OCI-LY1 (cell line): ENCODE measurements around the gene B4GALT5.
"Not testable (repeated sequence)": the region's sequence is repeated elsewhere in the genome, so short reads cannot be mapped to it uniquely, and the experiment has no call there.

Source experiments
- H2AFZ ChIP-seq: fragments of 200-600 bp; sonication (generic), shearing (Covaris generic); 2 replicates; pipeline ENCODE4 v1.6.0; 2014; ENCODE audit warnings: antibody characterized with exemption, mild to moderate bottlenecking, low read length
- H3F3A ChIP-seq: fragments of 200-600 bp; sonication (generic), shearing (Covaris generic); 2 replicates; pipeline ENCODE4 v1.6.0; 2014; ENCODE audit warnings: mild to moderate bottlenecking, antibody characterized with exemption, low read length, moderate library complexity; ENCODE audit not compliant: insufficient read depth
- H3K27ac ChIP-seq: fragments of 200-600 bp; sonication (generic); 2 replicates; pipeline ENCODE4 v1.5.1; 2014; ENCODE audit warnings: low read length, mixed run types, mild to moderate bottlenecking, low read depth; ENCODE audit not compliant: poor library complexity, severe bottlenecking
- H3K27me3 ChIP-seq: fragments of 200-600 bp; sonication (generic); 2 replicates; pipeline ENCODE4 v1.6.0; 2014; ENCODE audit warnings: antibody characterized with exemption, mild to moderate bottlenecking, low read length, moderate library complexity; ENCODE audit not compliant: insufficient read depth
- H3K36me3 ChIP-seq: fragments of 200-600 bp; sonication (generic); 2 replicates; pipeline ENCODE4 v1.6.1; 2014; ENCODE audit warnings: mild to moderate bottlenecking, antibody characterized with exemption, low read length, moderate library complexity, mixed read lengths; ENCODE audit not compliant: insufficient read depth
- H3K4me1 ChIP-seq: fragments of 200-600 bp; sonication (generic); 2 replicates; pipeline ENCODE4 v1.5.1; 2014; ENCODE audit warnings: mild to moderate bottlenecking, low read length, moderate library complexity; ENCODE audit not compliant: insufficient read depth, severe bottlenecking
- H3K4me2 ChIP-seq: fragments of 200-600 bp; sonication (generic), shearing (Covaris generic); 2 replicates; pipeline ENCODE4 v1.6.1; 2014; ENCODE audit warnings: low read length
- H3K4me3 ChIP-seq: fragments of 200-600 bp; sonication (generic); 2 replicates; pipeline ENCODE4 v1.5.1; 2014; ENCODE audit warnings: low read length, low read depth, mild to moderate bottlenecking, mixed read lengths; ENCODE audit not compliant: poor library complexity, severe bottlenecking
- H3K79me2 ChIP-seq: fragments of 200-600 bp; shearing (Covaris generic); 2 replicates; pipeline ENCODE4 v1.6.1; 2016; ENCODE audit warnings: mixed run types, low read length, mixed read lengths; ENCODE audit not compliant: insufficient read depth
- H3K9ac ChIP-seq: fragments of 200-600 bp; sonication (generic), shearing (Covaris generic); 2 replicates; pipeline ENCODE4 v1.6.1; 2014; ENCODE audit warnings: mild to moderate bottlenecking, low read length, mixed read lengths
- H3K9me2 ChIP-seq: fragments of 200-600 bp; sonication (generic), shearing (Covaris generic); 2 replicates; pipeline ENCODE4 v1.6.1; 2014; ENCODE audit warnings: low read depth, mild to moderate bottlenecking, low read length, mixed read lengths
- H3K9me3 ChIP-seq: fragments of 200-600 bp; shearing (Covaris generic); 2 replicates; pipeline ENCODE4 v1.6.1; 2014; ENCODE audit warnings: low read length, mixed read lengths
- H4K20me1 ChIP-seq: fragments of 200-600 bp; sonication (generic), shearing (Covaris generic); 2 replicates; pipeline ENCODE4 v1.6.0; 2016; ENCODE audit warnings: mild to moderate bottlenecking, low read length; ENCODE audit not compliant: insufficient read depth
- EZH2 ChIP-seq: fragments of 200-600 bp; sonication (generic), shearing (Covaris generic); IDR thresholded peaks from 2 replicates; pipeline ENCODE4 v1.8.0; 2017; ENCODE audit warnings: borderline replicate concordance, mixed run types, mild to moderate bottlenecking, antibody characterized with exemption, low read length, moderate library complexity, mixed read lengths
- TF ChIP-seq, protein P1 (sequence below): fragments of 200-600 bp; sonication (generic), shearing (Covaris generic); IDR thresholded peaks from 2 replicates; pipeline ENCODE4 v1.5.1; 2017; ENCODE audit warnings: mild to moderate bottlenecking, antibody characterized with exemption, low read length, moderate library complexity, mixed read lengths

B4GALT5 gene

DNA sequence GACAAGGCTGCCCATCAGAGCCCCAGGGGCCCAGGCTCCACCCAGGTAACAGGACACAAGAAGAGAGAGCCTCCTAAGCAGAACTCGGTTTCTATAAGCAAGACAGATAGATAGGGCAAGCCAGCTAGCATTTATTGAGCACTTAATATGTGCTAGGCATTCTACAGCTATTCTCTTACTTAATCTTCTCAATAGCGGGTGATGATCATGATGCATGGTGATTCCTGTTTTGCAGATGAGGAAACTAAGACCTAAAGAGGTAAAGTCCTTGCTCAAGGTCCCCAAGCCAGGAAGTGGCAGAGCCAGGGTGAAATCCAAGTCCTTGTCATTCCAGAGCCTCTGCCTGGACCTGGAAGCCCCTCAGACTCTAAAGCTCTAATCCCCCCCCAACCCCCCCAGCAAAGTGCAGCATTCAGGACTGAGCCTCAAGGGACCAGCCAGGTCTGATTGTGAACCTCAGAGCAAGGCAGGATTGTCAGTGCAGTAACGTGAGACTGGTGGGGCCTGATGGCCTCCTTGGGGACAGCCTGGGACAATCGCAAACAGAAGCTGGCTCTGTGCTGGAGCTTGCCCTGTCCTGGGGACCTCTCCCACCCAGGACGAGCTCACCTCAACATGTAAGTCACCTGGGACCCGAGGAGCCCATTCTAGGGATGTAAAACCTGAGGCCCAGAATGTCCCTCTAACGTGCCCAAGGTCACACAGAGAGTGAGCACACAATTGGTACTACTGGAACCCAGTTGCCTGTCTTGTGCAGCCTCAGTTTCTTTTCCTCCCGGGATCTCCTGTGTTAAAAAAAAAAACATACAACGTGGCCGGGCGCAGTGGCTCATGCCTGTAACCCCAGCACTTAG lies 97.3 kb downstream of the B4GALT5 start:
- Histone ChIP-seq H3K79me2 (no peaks in the 10 kb centered on the region), H3K4me3 (no peak overlapping the region), H3F3A (no peaks in the 10 kb centered on the region), H3K4me1 (peaks cover 28% of the 10 kb centered on the region), H3K9ac (no peak overlapping the region), H3K9me3 (no peaks in the 10 kb centered on the region), H2AFZ (no peak overlapping the region), H3K27ac (peak overlapping the region; percentile 59), H3K4me2 (no peak overlapping the region), H3K36me3 (no peaks in the 10 kb centered on the region), H3K27me3 (no peaks in the 10 kb centered on the region), H3K9me2 (no peaks in the 10 kb centered on the region), H4K20me1 (no peaks in the 10 kb centered on the region)
- TF ChIP-seq EZH2: no peak
- TF ChIP-seq, protein P1, sequence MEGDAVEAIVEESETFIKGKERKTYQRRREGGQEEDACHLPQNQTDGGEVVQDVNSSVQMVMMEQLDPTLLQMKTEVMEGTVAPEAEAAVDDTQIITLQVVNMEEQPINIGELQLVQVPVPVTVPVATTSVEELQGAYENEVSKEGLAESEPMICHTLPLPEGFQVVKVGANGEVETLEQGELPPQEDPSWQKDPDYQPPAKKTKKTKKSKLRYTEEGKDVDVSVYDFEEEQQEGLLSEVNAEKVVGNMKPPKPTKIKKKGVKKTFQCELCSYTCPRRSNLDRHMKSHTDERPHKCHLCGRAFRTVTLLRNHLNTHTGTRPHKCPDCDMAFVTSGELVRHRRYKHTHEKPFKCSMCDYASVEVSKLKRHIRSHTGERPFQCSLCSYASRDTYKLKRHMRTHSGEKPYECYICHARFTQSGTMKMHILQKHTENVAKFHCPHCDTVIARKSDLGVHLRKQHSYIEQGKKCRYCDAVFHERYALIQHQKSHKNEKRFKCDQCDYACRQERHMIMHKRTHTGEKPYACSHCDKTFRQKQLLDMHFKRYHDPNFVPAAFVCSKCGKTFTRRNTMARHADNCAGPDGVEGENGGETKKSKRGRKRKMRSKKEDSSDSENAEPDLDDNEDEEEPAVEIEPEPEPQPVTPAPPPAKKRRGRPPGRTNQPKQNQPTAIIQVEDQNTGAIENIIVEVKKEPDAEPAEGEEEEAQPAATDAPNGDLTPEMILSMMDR: no peak

DNA sequence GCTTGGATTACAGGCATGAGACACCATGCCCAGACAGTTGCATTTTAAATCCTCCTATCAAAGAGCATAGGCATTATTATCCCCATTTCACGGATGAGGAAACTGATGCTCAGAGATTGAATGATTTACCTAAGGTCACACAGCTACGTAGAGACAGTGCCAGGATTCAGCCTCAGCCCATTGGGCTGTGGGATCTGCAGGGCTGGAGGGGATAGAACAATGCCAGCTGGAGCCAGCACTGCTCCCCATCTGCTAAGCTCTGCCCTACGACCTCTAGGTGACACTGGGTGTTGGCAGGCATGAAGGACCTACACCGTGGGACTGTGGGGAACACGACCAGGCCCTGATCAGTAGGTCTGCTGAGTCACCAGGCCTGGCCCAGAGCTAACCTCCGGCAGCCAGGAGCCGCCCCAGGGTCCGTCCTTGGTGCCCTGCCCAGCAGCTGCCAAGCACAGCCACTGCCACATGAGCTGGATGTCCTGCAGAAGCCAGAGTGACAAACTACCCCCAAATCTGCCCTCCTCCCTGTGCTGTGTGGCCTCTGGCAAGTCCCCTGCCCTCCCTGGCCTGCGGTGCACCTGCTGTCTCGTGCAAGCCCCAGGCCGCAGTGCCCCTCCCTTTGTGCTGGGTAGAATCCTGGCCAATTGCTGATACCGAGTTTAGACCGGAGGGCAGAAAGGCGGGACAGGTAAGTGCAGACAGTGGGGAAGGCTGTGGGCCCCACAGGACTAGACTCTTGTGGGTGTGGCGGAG lies 98.1 kb downstream of the B4GALT5 start:
- H3K9me3 ChIP-seq: no peaks in the 10 kb centered on the region
- no peaks in the 10 kb centered on the region for H3F3A ChIP-seq
- H2AFZ ChIP-seq: no peak overlapping the region
- H3K4me2 ChIP-seq: no peak overlapping the region
- TF ChIP-seq, protein P1: no peak
- no peak for TF ChIP-seq EZH2
- peak overlapping the region; percentile 59 for H3K27ac ChIP-seq
- H3K36me3 ChIP-seq: no peaks in the 10 kb centered on the region
- no peaks in the 10 kb centered on the region for H4K20me1 ChIP-seq
- H3K9ac ChIP-seq: no peak overlapping the region
- H3K4me1 ChIP-seq: peaks cover 27% of the 10 kb centered on the region
- no peaks in the 10 kb centered on the region for H3K27me3 ChIP-seq
- H3K79me2 ChIP-seq: no peaks in the 10 kb centered on the region
- no peak overlapping the region for H3K4me3 ChIP-seq
- H3K9me2 ChIP-seq: no peaks in the 10 kb centered on the region

DNA sequence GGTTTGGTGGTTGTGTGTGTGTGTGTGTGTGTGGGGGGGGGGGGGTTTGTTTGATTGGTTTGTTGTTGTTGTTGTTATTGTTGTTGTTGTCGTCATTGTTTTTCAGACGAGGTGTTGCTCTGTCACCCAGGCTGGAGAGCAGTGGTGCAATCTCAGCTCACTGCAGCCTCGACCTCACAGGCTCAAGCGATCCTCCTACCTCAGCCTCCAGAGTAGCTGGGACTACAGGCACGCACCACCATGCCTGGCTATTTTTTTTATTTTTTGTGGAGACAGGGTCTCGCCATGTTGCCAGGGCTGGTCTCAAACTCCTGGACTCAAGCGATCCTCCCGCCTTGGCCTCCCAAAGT lies 98.7 kb downstream of the B4GALT5 start:
- H3K9me2 ChIP-seq, H3K4me3 ChIP-seq, H3F3A ChIP-seq, H3K36me3 ChIP-seq, H3K27me3 ChIP-seq, H2AFZ ChIP-seq, H3K9ac ChIP-seq, H3K9me3 ChIP-seq, H4K20me1 ChIP-seq, H3K4me2 ChIP-seq, H3K79me2 ChIP-seq: not testable (repeated sequence)
- H3K27ac ChIP-seq: peak overlapping the region; percentile 59
- peaks cover 25% of the 10 kb centered on the region for H3K4me1 ChIP-seq
